C4-2B (cell line): ENCODE results near the gene SLC49A4.
"Not testable (repeated sequence)": the region's sequence is repeated elsewhere in the genome, so short reads cannot be mapped to it uniquely, and the experiment has no call there.

Experiments used
- H3K27ac ChIP-seq: fragments of 450-650 bp; 2 replicates; pipeline ENCODE4 v1.5.1; 2017
- ZFX ChIP-seq: fragments of 450-650 bp; IDR thresholded peaks from 2 replicates; pipeline ENCODE4 v1.6.1; 2017
- TF ChIP-seq, protein P1 (sequence below): fragments of 450-650 bp; conservative IDR thresholded peaks from 2 replicates; pipeline ENCODE4 v1.5.1; 2017; ENCODE audit warnings: mild to moderate bottlenecking

SLC49A4 gene, protein sequence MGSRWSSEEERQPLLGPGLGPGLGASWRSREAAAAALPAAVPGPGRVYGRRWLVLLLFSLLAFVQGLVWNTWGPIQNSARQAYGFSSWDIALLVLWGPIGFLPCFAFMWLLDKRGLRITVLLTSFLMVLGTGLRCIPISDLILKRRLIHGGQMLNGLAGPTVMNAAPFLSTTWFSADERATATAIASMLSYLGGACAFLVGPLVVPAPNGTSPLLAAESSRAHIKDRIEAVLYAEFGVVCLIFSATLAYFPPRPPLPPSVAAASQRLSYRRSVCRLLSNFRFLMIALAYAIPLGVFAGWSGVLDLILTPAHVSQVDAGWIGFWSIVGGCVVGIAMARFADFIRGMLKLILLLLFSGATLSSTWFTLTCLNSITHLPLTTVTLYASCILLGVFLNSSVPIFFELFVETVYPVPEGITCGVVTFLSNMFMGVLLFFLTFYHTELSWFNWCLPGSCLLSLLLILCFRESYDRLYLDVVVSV

DNA sequence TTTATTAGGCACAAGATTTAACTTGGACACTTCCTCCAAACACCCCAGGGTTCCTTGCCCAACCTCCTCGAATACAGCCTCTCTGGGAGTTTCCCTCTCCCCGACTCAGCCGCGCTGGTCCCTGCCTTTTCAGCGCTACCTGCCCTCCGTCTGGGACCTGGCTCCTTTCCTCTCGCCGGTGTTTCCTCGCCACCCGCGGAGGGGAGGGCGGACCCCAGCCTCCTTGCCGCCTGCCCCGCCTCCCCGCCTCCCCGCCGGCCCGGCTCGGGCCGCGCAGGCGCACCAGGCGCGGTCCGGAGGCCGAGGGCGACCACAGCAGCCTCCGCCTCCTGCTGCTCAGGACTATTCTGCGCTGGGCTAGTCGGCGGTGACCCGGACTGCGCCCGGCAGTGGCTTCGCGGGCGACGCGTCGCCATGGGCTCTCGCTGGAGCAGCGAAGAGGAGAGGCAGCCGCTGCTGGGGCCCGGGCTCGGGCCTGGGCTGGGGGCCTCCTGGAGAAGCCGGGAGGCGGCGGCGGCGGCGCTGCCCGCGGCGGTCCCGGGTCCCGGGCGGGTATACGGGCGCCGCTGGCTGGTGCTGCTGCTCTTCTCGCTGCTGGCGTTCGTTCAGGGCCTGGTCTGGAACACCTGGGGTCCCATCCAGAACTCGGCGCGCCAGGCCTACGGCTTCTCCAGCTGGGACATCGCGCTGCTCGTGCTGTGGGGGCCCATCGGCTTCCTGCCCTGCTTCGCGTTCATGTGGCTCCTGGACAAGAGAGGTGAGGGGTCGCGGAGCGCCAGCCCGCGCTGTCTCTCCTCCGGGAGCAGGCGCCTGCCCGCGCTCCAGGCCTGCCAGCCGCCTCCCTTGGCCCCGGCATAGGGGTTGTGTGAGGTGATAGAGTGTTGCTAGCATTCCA lies at the start of gene SLC49A4:
TSS of gene SLC49A4 (plus strand) at position 291 of the 895 bp plus-strand sequence. CDS start at position 415, 124 bp downstream.
- TF ChIP-seq, protein P1, sequence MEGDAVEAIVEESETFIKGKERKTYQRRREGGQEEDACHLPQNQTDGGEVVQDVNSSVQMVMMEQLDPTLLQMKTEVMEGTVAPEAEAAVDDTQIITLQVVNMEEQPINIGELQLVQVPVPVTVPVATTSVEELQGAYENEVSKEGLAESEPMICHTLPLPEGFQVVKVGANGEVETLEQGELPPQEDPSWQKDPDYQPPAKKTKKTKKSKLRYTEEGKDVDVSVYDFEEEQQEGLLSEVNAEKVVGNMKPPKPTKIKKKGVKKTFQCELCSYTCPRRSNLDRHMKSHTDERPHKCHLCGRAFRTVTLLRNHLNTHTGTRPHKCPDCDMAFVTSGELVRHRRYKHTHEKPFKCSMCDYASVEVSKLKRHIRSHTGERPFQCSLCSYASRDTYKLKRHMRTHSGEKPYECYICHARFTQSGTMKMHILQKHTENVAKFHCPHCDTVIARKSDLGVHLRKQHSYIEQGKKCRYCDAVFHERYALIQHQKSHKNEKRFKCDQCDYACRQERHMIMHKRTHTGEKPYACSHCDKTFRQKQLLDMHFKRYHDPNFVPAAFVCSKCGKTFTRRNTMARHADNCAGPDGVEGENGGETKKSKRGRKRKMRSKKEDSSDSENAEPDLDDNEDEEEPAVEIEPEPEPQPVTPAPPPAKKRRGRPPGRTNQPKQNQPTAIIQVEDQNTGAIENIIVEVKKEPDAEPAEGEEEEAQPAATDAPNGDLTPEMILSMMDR, result no peak
- peak; percentile 94 for TF ChIP-seq ZFX
- H3K27ac ChIP-seq, result peak within 1 kb of the TSS; percentile 76

DNA sequence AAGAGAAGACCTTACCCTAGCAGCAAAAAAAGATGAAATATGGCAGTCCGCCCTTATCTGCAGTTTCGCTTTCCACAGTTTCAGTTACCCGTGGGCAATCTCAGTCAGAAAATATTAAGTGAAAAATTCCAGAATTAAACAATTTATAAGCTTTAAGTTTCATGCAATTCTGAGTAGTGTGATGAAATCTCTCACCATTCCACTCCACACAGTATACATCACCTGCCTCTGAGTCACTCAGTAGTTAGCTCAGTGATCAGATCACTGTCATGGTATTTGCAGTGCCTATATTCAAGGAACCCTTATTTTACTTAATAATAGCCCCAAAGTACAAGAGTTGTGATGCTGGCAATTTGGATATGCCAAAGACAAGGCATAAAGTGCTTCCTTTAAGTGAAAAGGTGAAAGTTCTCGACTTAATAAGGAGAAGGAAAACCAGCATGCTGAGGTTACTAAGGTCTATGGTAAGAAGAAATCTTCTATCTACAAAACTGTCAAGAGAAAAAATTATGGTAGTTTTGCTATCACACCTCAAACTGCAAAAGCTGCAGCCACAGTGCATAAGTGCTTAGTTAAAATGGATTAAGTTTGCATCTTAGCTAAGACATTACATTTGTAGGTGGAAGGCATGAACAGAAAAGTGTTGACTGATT lies 49.4 kb upstream of the SLC49A4 start:
- H3K27ac ChIP-seq, result no peak overlapping the region
- TF ChIP-seq ZFX, result no peak
- TF ChIP-seq, protein P1, result no peak

DNA sequence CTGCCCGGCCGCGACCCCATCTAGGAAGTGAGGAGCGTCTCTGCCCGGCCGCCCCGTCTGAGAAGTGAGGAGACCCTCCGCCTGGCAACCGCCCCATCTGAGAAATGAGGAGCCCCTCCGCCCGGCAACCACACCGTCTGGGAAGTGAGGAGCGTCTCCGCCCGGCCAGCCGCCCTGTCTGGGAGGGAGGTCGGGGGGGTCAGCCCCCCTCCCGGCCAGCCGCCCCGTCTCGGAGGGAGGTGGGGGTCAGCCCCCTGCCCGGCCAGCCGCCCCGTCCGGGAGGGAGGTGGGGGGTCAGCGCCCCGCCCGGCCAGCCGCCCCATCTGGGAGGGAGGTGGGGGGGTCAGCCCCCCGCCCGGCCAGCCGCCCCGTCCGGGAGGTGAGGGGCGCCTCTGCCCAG lies 47.6 kb upstream of the SLC49A4 start:
- H3K27ac ChIP-seq, result not testable (repeated sequence)

DNA sequence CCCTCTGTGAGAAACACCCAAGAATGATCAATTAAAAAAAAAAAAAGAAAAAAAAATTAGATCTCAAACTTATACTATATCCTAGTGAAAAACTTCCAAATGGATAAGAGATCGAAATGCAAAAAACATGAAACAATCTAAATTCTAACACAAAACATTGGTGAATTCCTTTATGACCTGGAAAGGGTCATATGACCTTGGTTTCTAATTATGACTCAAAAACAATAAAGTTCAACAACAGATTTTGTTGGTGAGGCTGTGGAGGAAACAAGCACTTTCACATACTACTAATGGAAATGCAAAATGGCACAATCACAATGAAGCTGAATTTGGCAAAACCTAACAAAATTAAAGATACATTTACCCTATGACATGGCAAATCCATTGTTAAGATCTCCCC lies 46.5 kb upstream of the SLC49A4 start:
- no peak overlapping the region for H3K27ac ChIP-seq
- no peak for TF ChIP-seq ZFX
- TF ChIP-seq, protein P1, result no peak

DNA sequence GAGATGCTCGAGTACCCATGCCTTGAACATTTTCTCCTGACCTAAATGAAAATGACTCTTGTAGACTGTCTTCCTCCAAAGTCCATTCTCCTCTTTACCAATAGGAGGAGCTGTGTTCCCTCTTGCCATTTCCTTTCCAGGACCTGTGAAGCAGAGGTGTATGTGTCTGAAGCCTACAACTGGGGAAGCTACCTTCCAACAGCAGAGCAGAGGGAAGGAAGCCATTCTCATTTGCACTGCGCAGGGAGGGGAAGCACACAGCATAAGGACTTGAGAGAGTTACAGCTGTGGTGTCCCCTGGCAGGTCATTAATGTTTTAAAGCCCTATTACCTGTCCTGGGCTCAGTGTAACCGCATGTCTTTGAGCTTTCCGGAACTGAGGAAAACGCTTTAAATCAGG lies 39.9 kb upstream of the SLC49A4 start:
- TF ChIP-seq ZFX, result no peak
- TF ChIP-seq, protein P1, result peak; percentile 96

DNA sequence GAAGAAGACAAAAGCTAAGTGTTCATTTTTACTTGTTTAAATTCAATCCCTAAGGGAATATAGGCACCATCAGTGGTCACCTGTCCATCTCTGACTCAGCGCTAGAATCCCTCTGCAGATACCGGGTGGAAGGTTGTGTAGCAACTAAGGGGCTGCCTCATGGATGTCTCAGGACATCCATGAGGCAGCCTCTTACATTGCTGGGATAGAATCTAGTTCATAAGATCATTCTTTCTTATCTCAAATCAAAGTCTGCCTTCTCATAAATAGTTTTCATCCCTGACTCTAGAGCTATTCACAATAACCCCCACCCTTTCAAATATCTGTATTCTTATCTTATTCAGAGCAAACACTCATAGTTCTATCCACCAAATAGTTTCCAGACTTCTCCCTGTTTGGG lies 39.4 kb upstream of the SLC49A4 start:
- H3K27ac ChIP-seq, result no peak overlapping the region
- TF ChIP-seq, protein P1, result no peak
- no peak for TF ChIP-seq ZFX

More for the DNA sequence above, 39.9 kb upstream of the SLC49A4 start:
- no peak overlapping the region for H3K27ac ChIP-seq

DNA sequence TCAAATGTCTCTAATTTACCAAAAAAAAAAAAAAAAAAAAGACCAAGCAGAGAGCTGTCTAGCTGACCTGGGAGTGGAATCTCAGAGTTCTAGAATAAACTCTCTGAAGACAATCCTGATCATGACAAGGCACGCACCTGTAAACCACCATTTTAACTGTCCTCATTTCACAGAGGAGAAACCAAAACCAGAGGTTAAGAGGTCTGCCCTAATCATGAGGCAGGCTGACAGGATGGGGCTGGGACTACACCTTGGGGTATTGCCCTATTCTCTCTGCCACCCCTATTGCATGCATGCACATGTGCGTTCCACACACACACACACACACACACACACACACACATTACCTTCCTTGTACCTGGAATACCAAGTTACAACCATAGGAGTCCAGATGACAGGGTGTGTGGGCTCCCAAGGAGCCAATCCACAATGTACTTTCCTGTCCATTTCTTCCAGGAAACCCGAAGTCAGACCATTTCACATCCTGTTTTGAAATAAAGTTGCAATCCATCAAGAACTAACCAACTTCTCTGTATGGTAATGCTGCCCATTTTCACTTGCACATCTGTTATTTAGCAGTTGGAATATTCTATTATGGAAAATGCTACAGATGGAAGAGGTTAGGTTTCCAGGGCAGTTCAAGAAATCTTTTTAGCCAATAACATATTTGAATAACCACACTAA lies 35.9 kb upstream of the SLC49A4 start:
- no peak overlapping the region for H3K27ac ChIP-seq

More for the DNA sequence above, 35.9 kb upstream of the SLC49A4 start:
- TF ChIP-seq, protein P1, result no peak
- TF ChIP-seq ZFX, result no peak
